GM23338 (cell line): ENCODE measurements around the gene IL21.

Experiments
- CREB1 ChIP-seq: fragments of 250-450 bp; sonication (Bioruptor Pico); IDR thresholded peaks from 2 replicates; pipeline ENCODE4 v1.5.0; 2020; ENCODE audit warnings: low read depth, mild to moderate bottlenecking, moderate library complexity
- EZH2 ChIP-seq: fragments of 200-600 bp; sonication (generic); IDR thresholded peaks from one replicate; pipeline ENCODE4 v1.8.0; 2017; ENCODE audit warnings: antibody characterized with exemption, mild to moderate bottlenecking, low read depth; ENCODE audit not compliant: unreplicated experiment
- EZH2phosphoT487 ChIP-seq: fragments of 200-600 bp; sonication (generic); IDR thresholded peaks from one replicate; pipeline ENCODE4 v1.8.1; 2018; ENCODE audit warnings: antibody characterized with exemption; ENCODE audit not compliant: unreplicated experiment
- JUNB ChIP-seq: IDR thresholded peaks from one replicate; pipeline ENCODE4 v1.6.1; 2016; ENCODE audit warnings: antibody characterized with exemption; ENCODE audit not compliant: unreplicated experiment
- NANOG ChIP-seq: IDR thresholded peaks from 2 replicates; pipeline ENCODE4 v1.6.1; 2016; ENCODE audit warnings: antibody characterized with exemption, borderline replicate concordance
- POLR2AphosphoS5 ChIP-seq: IDR thresholded peaks from 2 replicates; pipeline ENCODE4 v1.6.1; 2016; ENCODE audit warnings: antibody characterized with exemption, low read depth
- TF ChIP-seq, protein P1 (sequence below), 2 experiments: fragments of 200-600 bp in 1 of 2; sonication (generic) in 1 of 2; conservative IDR thresholded peaks; 2 replicates each; pipeline versions ENCODE4 v1.5.1 to v1.6.1; 2016 to 2017; ENCODE audit warnings: antibody characterized with exemption in 2 of 2, low read depth in 2 of 2, mild to moderate bottlenecking in 2 of 2, moderate library complexity in 1 of 2
- TF ChIP-seq, protein P2 (sequence below): IDR thresholded peaks from 2 replicates; pipeline ENCODE4 v1.6.1; 2016; ENCODE audit warnings: antibody characterized with exemption
- TF ChIP-seq, protein P3 (sequence below): IDR thresholded peaks from one replicate; pipeline ENCODE4 v1.6.1; 2018; ENCODE audit warnings: antibody characterized with exemption; ENCODE audit not compliant: unreplicated experiment

DNA sequence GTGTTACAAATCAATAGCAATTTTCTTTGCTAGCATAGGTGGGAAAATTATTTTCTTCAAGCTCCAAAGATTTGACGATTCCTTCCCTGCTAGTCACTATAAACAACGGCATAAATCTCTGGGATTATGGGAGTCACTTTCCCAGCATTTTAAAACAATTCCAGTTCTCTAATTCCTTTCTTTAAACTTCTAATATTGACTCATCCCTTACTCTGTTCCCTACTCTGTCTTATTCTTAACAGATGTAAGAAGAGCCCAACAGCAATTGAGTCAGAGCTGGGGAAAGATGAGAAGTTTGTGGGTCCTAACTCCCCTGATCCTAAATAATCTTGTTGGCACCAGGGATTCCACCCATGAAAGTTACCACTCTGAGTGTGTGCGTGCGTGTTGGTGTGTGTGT lies 47.4 kb upstream of the IL21 start:
- TF ChIP-seq POLR2AphosphoS5 (no peak), EZH2 (no peak), CREB1 (CRISPR knock-in tag) (no peak), NANOG (no peak), JUNB (no peak), EZH2phosphoT487 (no peak)
- TF ChIP-seq, protein P1, sequence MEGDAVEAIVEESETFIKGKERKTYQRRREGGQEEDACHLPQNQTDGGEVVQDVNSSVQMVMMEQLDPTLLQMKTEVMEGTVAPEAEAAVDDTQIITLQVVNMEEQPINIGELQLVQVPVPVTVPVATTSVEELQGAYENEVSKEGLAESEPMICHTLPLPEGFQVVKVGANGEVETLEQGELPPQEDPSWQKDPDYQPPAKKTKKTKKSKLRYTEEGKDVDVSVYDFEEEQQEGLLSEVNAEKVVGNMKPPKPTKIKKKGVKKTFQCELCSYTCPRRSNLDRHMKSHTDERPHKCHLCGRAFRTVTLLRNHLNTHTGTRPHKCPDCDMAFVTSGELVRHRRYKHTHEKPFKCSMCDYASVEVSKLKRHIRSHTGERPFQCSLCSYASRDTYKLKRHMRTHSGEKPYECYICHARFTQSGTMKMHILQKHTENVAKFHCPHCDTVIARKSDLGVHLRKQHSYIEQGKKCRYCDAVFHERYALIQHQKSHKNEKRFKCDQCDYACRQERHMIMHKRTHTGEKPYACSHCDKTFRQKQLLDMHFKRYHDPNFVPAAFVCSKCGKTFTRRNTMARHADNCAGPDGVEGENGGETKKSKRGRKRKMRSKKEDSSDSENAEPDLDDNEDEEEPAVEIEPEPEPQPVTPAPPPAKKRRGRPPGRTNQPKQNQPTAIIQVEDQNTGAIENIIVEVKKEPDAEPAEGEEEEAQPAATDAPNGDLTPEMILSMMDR (conservative IDR thresholded peaks at IDR 0.05; ENCODE audit: low read depth in 2 of 2): no peak
- TF ChIP-seq, protein P2, sequence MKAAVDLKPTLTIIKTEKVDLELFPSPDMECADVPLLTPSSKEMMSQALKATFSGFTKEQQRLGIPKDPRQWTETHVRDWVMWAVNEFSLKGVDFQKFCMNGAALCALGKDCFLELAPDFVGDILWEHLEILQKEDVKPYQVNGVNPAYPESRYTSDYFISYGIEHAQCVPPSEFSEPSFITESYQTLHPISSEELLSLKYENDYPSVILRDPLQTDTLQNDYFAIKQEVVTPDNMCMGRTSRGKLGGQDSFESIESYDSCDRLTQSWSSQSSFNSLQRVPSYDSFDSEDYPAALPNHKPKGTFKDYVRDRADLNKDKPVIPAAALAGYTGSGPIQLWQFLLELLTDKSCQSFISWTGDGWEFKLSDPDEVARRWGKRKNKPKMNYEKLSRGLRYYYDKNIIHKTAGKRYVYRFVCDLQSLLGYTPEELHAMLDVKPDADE: no peak
- TF ChIP-seq, protein P3, sequence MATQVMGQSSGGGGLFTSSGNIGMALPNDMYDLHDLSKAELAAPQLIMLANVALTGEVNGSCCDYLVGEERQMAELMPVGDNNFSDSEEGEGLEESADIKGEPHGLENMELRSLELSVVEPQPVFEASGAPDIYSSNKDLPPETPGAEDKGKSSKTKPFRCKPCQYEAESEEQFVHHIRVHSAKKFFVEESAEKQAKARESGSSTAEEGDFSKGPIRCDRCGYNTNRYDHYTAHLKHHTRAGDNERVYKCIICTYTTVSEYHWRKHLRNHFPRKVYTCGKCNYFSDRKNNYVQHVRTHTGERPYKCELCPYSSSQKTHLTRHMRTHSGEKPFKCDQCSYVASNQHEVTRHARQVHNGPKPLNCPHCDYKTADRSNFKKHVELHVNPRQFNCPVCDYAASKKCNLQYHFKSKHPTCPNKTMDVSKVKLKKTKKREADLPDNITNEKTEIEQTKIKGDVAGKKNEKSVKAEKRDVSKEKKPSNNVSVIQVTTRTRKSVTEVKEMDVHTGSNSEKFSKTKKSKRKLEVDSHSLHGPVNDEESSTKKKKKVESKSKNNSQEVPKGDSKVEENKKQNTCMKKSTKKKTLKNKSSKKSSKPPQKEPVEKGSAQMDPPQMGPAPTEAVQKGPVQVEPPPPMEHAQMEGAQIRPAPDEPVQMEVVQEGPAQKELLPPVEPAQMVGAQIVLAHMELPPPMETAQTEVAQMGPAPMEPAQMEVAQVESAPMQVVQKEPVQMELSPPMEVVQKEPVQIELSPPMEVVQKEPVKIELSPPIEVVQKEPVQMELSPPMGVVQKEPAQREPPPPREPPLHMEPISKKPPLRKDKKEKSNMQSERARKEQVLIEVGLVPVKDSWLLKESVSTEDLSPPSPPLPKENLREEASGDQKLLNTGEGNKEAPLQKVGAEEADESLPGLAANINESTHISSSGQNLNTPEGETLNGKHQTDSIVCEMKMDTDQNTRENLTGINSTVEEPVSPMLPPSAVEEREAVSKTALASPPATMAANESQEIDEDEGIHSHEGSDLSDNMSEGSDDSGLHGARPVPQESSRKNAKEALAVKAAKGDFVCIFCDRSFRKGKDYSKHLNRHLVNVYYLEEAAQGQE: no peak
